ENCODE data around the gene CHML. TPM values are rescaled to one million over a fixed set of nuclear protein-coding genes. Genes with fewer than 3 reads are reported as not detected.

CHML gene
- 9.9 and 11.9 TPM in 2 replicates for total RNA-seq

GRCh38 chr1:241640149-241640866 lies at the start of gene CHML, which contains the start of gene OPN3:
CHML (minus strand) TSS chr1:241640369; CDS start chr1:241635766, 4,603 bp downstream.
OPN3 (minus strand) TSS chr1:241640369; CDS start chr1:241640254, 115 bp downstream.

GRCh38 chr1:241652012-241652411 lies 11.8 kb upstream of the CHML start, which contains the start of gene WDR64:
WDR64 (plus strand) TSS chr1:241652281; CDS start chr1:241652485, 204 bp downstream.

Other genes starting within 250 kb of the CHML start
- 54.0 and 110 TPM in 2 replicates for gene FH, start 120.6 kb downstream of the CHML start, total RNA-seq
- gene KMO, start 108.0 kb downstream of the CHML start, total RNA-seq: 0.33 and 2.4 TPM in 2 replicates
- 51.7 and 89.8 TPM in 2 replicates for gene OPN3, start within 50 bp of the CHML start, total RNA-seq
- not detected in 2 replicates for gene WDR64, start 11.9 kb upstream of the CHML start, total RNA-seq
- 1.0 and 13.2 TPM in 2 replicates for gene EXO1, start 207.8 kb upstream of the CHML start, total RNA-seq